ENCODE measurements around the gene THAP2. TPM values are rescaled to one million over a fixed set of nuclear protein-coding genes. Genes with fewer than 3 reads are reported as not detected.
"Not testable (repeated sequence)": the region's sequence is repeated elsewhere in the genome, so short reads cannot be mapped to it uniquely, and the experiment has no call there.

THAP2 gene
- total RNA-seq, 4 donors from 2014 or later, result 3.3 to 5.1 (median 3.7) TPM

GRCh38 chr12:71685312-71685906 is 21.3 kb downstream of the THAP2 start:
- peaks cover 0 to 5% (median 0%) of the 10 kb centered on the region in 4 donors for H3K36me3 ChIP-seq
- WGBS, result 27% methylated on average over 19 of the region's 19 CpGs
- TF ChIP-seq POLR2AphosphoS5 (IDR thresholded peaks at IDR 0.05), result no peak
- TF ChIP-seq CTCF (IDR thresholded peaks at IDR 0.05), result no peak
- TF ChIP-seq EP300 (IDR thresholded peaks at IDR 0.05), result no peak
- no peak for TF ChIP-seq POLR2A (IDR thresholded peaks at IDR 0.05; ENCODE audit: low read depth)
- H3K9me3 ChIP-seq, result no peaks in the 10 kb centered on the region
- peak overlapping the region; percentile 79 to 84 (median 81) for H3K4me3 ChIP-seq
- intact Hi-C loops (cut with DNase I), result loop anchor here (2.0 to 5.0 kb wide), 2 partner anchors 21 to 67 kb away; partner anchors contain the start of genes RAB21 and THAP2
- no peaks in the 10 kb centered on the region for H3K27me3 ChIP-seq
- no peak for DNase-seq (ENCODE audit: extremely low spot score)
- H3K27ac ChIP-seq (replicated peaks in 1 of 4), result peak overlapping the region; percentile 89 to 91 (median 90)
- peaks cover 17 to 36% (median 34%) of the 10 kb centered on the region in 4 donors for H3K4me1 ChIP-seq

DNA sequence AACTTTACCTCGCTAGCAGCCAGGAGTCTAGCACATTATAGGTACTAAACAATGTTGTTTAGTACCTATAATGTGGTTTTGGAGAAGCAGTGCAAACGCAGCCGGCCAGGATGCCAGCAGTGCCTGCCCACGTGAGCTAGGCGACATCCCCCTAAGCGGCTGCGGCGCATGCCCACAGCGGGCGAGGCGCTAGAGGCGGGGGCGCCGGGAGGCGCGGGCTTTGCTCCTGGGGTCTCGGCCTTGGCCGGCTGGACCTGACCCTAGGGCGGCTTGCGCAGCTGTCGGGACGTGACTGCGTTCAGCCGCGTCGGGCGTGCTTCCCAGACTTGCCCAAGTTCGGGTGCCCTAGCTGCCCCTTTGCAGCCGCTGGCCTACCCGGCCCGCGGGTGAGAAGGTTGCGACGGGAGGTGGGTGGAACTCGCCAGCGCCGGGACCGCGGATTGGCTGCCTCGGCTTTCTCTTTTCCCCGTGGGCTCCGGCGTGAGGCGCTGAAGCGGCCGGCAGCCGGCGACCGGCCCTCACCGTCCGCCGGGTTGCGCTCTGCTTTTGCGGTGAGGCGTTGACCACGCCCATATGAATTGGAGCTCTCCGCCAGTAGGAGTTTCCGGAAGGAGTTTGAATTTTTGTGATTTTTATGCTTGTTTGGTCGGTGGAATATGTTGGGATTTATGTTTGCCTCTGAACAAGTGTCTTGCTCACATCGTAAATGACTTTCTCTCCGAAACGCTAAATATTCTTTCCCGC is 22.0 kb downstream of the THAP2 start, which contains the start of gene TMEM19:
TMEM19 (plus strand) TSS at position 169 of the 744 bp plus-strand sequence. CDS start 599 bp downstream, outside the sequence.
- Histone ChIP-seq H3K36me3 (peaks cover 0 to 6% (median 0%) of the 10 kb centered on the region in 4 donors), H3K9me3 (no peaks in the 10 kb centered on the region), H3K27ac (replicated peaks in 1 of 4) (peak within 1 kb of the TSS; percentile 89 to 91 (median 90)), H3K4me1 (peaks cover 17 to 36% (median 34%) of the 10 kb centered on the region in 4 donors), H3K27me3 (no peaks in the 10 kb centered on the region), H3K4me3 (peak within 1 kb of the TSS; percentile 79 to 84 (median 81))
- intact Hi-C loops (cut with DNase I), result loop anchor here (2.0 to 5.0 kb wide), 2 partner anchors 21 to 66 kb away; partner anchors contain the start of genes RAB21 and THAP2
- TF ChIP-seq POLR2A (IDR thresholded peaks at IDR 0.05; ENCODE audit: low read depth), result peak; percentile 29
- TF ChIP-seq CTCF (IDR thresholded peaks at IDR 0.05), result peak in 2 of 3 experiments; percentile 3 to 31
- peak; percentile 78 to 83 for TF ChIP-seq POLR2AphosphoS5 (IDR thresholded peaks at IDR 0.05)
- no peak for TF ChIP-seq EP300 (IDR thresholded peaks at IDR 0.05)
- 3% methylated on average over 10 of the region's 63 CpGs for WGBS
- peak; percentile 97 for DNase-seq (ENCODE audit: extremely low spot score)

DNA sequence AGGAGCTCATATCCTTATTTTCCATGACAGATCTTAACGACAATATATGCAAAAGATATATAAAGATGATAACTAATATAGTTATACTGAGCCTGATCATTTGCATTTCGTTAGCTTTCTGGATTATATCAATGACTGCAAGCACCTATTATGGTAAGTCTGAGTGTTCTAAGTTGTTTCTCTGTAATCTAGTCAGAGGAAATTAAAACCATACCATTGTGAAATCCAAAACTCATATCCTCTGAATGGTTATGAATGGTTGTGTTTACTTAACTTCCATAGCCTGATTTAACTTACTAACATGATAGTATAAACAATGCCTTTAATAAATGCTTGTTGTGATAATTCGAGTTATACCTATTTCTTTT is 22.5 kb downstream of the THAP2 start:
- Histone ChIP-seq H3K27ac (replicated peaks in 1 of 4) (peak overlapping the region; percentile 89 to 91 (median 90)), H3K27me3 (no peaks in the 10 kb centered on the region), H3K4me1 (peaks cover 17 to 36% (median 34%) of the 10 kb centered on the region in 4 donors), H3K36me3 (peaks cover 0 to 6% (median 0%) of the 10 kb centered on the region in 4 donors), H3K9me3 (no peaks in the 10 kb centered on the region), H3K4me3 (peak overlapping the region; percentile 79 to 84 (median 81))
- no peak for TF ChIP-seq CTCF (IDR thresholded peaks at IDR 0.05)
- no peak for TF ChIP-seq POLR2AphosphoS5 (IDR thresholded peaks at IDR 0.05)
- TF ChIP-seq POLR2A (IDR thresholded peaks at IDR 0.05; ENCODE audit: low read depth), result no peak
- no peak for TF ChIP-seq EP300 (IDR thresholded peaks at IDR 0.05)
- DNase-seq (ENCODE audit: extremely low spot score), result no peak
- intact Hi-C loops (cut with DNase I), result loop anchor here (5.0 kb wide), 1 partner anchor 66 kb away; the partner anchor contains the start of gene RAB21
- 6% methylated on average over 3 of the region's 3 CpGs for WGBS

DNA sequence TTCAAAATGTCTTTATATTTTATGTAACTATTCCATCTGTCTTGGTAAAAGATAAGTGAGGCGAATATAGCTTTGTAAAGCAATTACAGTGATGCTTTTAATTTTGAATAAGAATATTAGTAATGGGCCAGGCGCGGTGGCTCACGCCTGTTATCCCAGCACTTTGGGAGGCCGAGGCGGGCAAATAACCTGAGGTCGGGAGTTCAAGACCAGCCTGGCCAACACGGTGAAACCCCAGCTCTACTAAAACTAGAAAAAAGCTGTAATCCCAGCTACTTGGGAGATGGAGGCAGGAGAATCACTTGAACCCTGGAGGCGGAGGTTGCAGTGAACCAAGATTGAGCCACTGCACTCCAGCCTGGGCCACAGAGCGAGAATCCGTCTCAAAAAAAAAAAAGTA is 23.1 kb downstream of the THAP2 start:
- Histone ChIP-seq H3K27ac (replicated peaks in 1 of 4) (peak overlapping the region in 2 of 4 donors; percentile 90 to 91), H3K4me3 (peak overlapping the region; percentile 79 to 84 (median 81))

More for the DNA sequence above, 23.1 kb downstream of the THAP2 start:
- not testable (repeated sequence) for DNase-seq (ENCODE audit: extremely low spot score); H3K36me3 ChIP-seq; H3K27me3 ChIP-seq; H3K9me3 ChIP-seq
- 87% methylated on average over 11 of the region's 11 CpGs for WGBS
- intact Hi-C loops (cut with DNase I), result loop anchor here (5.0 kb wide), 1 partner anchor 65 kb away; the partner anchor contains the start of gene RAB21
- peaks cover 17 to 36% (median 34%) of the 10 kb centered on the region in 4 donors for H3K4me1 ChIP-seq
